GM18907 (cell line): ENCODE results near the gene CFB.
"Not testable (repeated sequence)": the region's sequence is repeated elsewhere in the genome, so short reads cannot be mapped to it uniquely, and the experiment has no call there.

Experiments
- ATAC-seq: cut with Tn5 transposase; IDR thresholded peaks from one replicate; pipeline ENCODE4 v1.9.1; 2021; ENCODE audit warnings: mild to moderate bottlenecking, moderate library complexity; ENCODE audit not compliant: unreplicated experiment

The CFB gene

DNA sequence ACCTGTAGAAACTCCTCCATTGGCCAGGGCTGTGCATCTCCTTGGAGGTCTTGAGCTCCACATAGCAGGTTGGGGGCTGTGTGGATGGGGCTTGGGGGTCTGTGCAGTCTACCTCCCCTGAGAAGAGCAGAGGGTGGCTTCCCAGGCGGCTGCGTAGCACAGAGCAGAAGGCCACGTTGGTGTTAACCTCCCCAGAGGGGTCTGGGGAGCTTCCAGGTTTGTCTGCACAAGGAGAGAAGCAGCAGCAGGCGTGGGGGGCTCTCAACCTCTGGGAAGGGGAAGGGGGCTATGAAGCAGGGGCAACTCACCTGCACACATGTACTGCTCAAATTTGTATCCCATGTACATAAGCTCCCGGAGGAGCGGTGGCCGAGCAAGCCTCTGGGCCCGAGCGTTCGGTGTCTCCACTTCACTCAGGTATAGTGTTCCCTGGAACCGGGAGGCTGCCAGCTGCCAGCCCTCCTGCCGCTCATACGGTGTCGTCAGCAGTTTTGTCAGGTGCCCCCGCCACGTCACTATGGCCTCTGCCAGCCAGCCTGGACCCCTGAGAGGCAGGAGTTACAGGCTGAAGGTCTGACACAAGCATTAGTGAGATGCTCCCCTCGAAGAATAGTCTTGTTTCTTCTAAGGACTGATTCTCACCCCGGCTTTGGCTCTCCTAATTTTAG lies 24.8 kb downstream of the CFB start:
- no peak for ATAC-seq

DNA sequence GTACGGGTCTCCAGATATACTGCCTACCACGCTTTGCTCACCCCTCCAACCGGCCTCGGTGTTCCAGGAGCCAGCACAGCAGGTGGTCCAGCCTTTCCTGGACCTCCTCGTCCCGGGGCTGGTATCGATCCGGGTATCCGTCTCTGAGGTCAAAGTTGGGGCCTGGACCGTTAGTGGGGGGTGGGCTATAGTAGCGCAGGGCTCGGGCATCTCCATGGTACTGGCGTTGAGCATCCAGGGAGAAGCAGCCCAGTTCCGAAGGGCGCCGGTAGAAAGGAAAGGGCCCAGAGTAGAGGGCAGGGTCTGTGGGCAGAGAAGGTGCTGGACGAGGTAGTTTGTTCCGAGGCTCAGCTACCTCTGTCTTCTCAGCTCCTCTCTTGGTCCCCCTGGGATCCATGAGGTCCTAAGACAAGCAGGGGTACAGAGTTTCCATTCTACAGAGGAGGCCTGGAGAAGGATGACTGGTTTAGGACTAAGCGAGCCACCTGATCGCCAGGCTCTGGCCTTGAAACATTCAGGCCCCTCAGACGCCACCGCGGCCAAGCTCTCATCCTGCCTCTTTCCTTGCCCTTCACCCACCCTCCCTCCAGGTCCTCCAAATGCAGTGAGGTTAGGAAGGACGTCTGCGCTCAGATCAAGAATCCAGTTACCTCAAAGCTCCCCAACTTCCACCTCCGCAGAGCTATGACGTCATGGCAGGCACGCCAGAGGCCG lies 25.5 kb downstream of the CFB start:
- ATAC-seq, result peak; percentile 4

DNA sequence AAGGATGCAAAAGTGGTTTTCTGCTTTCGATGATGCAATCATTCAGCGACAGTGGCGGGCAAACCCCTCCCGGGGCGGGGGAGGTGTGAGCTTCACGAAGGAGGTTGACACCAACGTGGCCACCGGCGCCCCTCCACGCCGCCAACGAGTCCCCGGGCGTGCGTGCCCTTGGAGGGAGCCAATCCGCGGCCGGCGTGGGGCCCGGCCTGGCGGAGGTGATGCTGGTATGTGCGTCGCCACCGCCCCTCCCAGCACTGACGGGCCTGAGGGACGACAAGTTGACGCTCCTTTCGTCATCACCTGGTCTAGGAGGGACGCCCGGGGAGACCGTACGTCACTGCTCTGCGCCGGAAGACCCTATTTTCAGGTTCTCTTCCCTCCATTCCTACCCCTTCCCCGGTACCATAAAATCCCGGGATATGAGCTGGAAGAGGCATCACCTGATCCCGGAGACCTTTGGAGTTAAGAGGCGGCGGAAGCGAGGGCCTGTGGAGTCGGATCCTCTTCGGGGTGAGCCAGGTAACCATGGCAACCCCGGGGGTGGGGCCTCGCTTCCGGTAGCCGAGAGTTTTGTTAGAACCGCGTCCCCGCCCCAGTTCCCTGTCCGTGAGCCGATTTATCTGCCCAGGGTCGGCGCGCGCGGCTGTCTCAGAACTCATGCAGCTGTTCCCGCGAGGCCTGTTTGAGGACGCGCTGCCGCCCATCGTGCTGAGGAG lies 26.3 kb downstream of the CFB start, which contains the start of gene DXO:
DXO (minus strand) TSS at position 146 of the 716 bp plus-strand sequence. CDS start 463 bp downstream, outside the sequence.
- peak; percentile 81 for ATAC-seq

DNA sequence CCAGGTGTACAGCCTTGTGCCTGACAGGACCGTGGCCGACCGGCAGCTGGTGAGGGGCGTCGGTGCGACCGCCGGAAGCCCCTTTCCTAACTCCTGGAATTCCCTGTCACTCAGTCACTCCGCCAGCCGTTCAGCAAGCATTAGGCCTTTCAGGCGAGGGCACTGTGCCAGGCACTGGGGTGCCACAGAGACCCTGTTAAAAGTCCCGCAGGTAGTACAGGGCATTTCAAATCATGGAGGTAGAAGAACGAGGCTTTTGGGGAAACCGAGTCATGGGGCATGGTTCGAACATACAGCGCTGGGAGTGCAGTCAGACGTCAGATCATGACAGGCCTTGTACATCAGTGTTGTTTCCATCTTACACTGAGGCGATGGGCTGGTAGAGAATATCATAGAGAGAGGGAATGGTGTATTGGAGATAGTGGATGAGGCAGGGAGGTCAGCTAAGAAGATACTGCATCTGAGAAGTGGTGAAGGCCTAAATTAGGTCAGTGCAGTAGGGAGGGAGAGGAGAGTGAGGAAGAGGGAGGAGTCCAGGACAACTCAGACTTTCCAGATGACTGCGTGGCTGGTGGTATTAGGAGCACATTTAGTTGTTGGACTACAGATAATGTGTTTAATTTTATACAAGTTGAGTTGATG lies 26.9 kb downstream of the CFB start:
- ATAC-seq, result no peak

DNA sequence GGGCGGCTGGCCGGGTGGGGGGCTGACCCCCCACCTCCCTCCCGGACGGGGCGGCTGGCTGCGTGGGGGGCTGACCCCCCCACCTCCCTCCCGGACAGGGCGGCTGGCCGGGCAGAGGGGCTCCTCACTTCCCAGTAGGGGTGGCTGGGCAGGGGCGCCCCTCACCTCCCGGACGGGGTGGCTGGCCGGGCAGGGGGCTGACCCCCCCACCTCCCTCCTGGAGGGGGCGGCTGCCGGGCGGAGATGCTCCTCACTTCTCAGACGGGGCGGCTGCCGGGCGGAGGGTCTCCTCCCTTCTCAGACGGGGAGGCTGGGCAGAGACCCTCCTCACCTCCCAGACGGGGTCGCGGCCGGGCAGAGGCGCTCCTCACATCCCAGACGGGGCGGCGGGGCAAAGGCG lies 30.2 kb downstream of the CFB start:
- ATAC-seq, result not testable (repeated sequence)

DNA sequence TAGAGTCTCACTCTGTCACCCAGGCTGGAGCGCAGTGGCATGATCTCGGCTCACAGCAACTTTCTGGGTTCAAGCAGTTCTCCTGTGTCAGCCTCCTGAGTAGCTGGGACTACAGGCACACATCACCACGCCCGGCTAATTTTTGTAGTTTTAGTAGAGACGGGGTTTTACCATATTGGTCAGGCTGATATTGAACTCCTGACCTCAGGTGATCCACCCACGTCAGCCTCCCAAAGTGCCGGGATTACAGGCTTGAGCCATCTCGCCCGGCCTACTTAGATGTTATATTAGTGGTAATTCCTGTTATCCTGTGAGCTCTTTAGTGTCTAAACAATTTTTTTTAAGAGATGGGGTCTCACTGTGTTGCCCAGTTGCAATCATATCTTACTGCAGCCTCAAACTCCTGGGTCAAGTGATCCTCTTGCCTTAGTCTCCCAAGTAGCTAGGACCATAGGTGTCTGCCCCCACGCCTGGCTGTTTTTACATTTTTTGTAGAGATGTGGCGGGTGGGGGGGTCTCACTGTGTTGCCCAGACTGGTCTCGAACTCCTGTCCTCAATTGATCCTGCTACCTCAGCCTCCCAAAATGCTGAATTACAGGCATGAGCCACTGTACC lies 32.0 kb downstream of the CFB start:
- no peak for ATAC-seq

DNA sequence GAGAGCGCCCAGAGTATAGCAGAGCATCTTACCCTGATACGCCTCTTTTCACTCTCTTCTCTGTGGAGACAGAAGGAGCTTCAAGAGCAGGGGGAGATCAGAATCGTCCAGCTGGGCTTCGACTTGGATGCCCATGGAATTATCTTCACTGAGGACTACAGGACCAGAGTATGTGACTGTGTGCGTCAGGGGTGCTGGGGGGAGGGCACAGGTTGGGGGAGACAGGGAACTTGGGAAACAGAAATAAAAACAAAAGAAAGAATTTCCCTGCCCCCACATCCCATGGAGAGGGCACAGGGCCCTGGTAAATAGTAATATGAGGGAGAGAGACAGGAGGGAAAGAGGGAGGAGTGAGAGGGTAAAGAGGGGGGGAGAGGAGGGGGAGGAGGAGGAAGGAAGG lies 32.9 kb downstream of the CFB start:
- ATAC-seq, result no peak

DNA sequence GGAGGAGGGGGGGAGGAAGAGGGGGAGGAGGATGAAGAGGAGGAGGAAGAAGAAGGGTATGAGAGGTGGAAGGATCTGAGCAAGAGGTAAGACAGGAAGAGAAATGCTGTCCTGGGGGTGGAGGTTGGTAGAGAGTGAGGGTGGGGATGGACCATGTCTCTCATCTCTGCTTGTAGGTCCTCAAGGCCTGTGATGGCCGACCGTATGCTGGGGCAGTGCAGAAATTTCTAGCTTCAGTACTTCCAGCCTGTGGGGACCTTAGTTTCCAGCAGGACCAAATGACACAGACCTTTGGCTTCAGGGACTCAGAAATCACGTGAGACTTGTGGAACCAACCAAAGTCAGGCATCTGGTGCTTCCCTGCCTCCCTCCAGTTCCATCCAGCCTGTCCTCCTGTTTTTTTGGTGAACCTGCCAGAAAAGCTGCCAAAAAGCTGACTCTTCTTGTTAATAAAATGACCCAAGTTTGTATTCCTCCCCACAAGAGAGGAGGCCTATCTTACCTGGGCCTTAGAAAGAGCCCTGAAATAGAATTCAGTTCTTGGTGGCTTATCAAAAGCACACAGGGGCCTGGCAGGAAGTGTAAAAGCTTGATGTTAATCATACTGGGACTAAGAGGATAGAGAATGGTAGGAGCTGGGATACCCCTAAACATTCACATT lies 33.5 kb downstream of the CFB start:
- no peak for ATAC-seq

DNA sequence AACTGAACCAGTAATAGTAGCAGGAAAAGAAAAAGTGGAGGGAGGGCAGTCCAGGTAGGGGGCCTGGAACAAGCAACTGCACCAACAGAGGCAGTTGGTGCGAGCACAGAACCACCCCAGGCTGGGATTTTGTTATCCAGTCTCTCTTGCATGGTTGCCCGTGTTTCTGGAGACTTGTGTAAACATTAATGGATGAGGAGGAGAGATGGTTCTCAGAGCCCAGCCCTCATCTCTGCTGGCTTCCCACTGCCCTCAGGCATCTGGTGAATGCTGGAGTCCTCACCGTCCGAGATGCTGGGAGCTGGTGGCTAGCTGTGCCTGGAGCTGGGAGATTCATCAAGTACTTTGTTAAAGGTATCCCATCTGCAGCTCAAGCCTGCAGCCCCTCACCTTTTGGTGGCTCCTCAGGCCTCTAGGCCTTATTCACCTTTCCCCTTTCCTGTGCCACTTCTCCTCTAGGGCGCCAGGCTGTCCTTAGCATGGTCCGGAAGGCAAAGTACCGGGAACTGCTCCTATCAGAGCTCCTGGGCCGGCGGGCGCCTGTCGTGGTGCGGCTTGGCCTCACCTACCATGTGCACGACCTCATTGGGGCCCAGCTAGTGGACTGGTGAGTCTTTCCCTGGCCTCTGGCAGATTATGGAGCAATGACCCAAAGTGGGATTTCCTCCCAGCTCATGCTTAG lies 34.4 kb downstream of the CFB start:
- not testable (repeated sequence) for ATAC-seq

DNA sequence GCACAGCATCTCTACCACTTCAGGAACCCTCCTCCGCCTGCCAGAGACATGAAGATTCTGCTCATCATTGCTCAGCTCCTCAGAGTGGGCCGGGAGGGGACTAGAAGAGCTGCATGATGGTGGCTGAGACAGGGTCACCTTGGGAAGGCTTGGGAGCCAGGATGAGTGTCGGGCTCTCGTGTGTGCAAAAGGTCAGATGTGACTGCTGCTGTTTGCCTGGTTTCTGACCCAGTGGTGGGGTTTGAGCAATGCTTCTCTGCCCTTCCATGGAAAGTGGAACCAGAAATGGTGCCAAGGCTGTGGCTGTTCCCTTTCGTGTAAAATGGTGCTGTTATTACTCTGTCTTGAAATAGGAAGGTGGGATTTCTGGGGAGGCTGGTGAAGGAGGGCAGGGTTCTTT lies 35.1 kb downstream of the CFB start:
- ATAC-seq, result not testable (repeated sequence)

DNA sequence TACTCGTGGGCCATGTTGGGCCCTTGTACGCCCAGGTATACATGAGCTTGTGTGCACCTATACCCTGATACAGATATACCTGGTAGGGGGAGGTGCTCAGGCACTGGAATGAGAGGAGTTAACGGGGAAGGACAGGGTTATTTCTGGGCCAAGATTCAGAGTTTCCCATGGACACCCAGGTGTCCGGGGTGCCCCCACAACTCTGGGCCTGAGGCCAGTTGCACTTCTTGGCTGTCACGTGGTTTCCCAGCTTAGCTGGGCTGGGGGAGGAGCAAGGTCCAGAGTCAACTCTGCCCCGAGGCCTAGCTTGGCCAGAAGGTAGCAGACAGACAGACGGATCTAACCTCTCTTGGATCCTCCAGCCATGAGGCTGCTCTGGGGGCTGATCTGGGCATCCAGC lies 35.8 kb downstream of the CFB start, which contains the start of gene C4A:
C4A (plus strand) TSS at position 314 of the 400 bp plus-strand sequence; CDS start at position 365, 51 bp downstream.
- not testable (repeated sequence) for ATAC-seq

DNA sequence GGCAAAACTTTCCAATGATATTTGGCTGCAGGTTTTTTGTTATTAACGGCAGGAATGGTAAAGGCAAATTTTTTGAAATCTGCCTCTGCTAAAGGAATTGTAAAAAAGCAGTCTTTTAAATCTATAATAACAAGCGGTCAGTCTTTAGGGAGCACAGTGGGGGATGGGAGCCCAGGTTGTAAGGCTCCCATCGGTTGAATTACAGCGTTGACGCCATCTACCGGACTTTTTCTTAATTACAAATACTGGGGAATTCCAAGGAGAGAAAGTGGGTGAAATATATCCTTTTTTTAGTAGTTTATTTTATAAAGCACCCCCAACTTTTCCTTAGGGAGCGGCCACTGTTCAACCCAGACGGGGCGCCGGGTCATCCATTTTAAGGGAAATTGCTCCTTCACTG lies 43.5 kb downstream of the CFB start:
- ATAC-seq, result not testable (repeated sequence)

DNA sequence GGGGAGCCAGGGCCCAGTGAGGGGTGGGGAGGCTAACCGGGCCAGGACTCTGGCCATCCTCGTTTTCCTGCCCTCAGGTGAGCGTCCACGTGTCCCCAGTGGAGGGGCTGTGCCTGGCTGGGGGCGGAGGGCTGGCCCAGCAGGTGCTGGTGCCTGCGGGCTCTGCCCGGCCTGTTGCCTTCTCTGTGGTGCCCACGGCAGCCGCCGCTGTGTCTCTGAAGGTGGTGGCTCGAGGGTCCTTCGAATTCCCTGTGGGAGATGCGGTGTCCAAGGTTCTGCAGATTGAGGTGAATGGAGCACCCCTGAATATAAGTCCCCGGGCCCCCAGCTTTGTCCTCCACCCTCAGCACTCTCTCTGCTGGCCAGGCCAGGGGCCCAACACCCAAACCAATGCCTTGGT lies 48.5 kb downstream of the CFB start:
- not testable (repeated sequence) for ATAC-seq

DNA sequence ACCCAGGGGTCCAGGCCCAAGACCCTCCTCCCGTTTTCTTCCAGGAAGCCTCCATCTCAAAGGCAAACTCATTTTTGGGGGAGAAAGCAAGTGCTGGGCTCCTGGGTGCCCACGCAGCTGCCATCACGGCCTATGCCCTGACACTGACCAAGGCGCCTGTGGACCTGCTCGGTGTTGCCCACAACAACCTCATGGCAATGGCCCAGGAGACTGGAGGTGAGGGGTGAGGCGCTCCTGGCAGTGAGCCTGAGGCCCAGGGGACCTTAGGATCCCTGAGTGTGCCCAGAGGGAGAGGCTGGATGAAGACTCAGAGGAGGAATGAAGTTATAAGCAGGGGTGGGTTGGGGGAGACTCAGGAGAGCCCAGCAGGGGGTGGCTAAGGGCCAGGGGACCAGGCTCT lies 50.5 kb downstream of the CFB start:
- ATAC-seq, result not testable (repeated sequence)
